ENCODE results near the gene KLHL42. TPM values are rescaled to one million over a fixed set of nuclear protein-coding genes. Genes with fewer than 3 reads are reported as not detected.
A peak's percentile ranks its signal among the peaks of the same experiment; 100 is the strongest.
"Not testable (repeated sequence)": the region's sequence is repeated elsewhere in the genome, so short reads cannot be mapped to it uniquely, and the experiment has no call there.

Gene KLHL42
- total RNA-seq, 1 donor from 2014 or later: 25.0 TPM

GRCh38 chr12:27844366-27845090 lies 64.5 kb downstream of the KLHL42 start:
- no peak for TF ChIP-seq CTCF (IDR thresholded peaks at IDR 0.05)
- DNase-seq: no peak
- Histone ChIP-seq H3K27ac (no peak overlapping the region), H3K36me3 (no peaks in the 10 kb centered on the region), H3K4me3 (no peak overlapping the region), H3K9me3 (no peaks in the 10 kb centered on the region), H3K27me3 (no peaks in the 10 kb centered on the region), H3K4me1 (peaks cover 2% of the 10 kb centered on the region)
- intact Hi-C loops (cut with DNase I): no loop called here
- peak; percentile 42 for ATAC-seq

DNA sequence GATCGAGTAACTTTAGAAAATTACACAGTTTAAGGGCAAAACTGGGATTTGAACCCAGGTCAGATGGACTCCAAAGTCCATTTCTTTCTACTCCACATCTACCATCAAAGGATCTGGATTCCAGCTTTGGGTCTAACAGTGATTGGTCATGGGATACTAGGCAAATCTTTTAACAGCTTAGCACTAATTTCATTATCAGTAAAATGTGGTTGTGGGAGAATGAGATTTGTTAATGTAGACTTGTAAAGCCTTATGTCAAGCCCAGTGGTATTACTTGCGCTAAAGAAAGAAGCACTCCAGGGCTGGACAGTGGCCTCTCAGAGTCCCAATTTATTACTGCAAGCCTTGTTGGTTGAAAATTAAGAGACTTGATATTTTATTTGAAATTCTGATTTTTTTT lies 65.2 kb downstream of the KLHL42 start:
- no peaks in the 10 kb centered on the region for H3K9me3 ChIP-seq
- ATAC-seq: no peak
- H3K4me1 ChIP-seq: peaks cover 2% of the 10 kb centered on the region
- intact Hi-C loops (cut with DNase I): no loop called here
- no peak for TF ChIP-seq CTCF (IDR thresholded peaks at IDR 0.05)
- H3K36me3 ChIP-seq: no peaks in the 10 kb centered on the region
- no peak for DNase-seq
- H3K4me3 ChIP-seq: no peak overlapping the region
- H3K27me3 ChIP-seq: no peaks in the 10 kb centered on the region
- no peak overlapping the region for H3K27ac ChIP-seq

- ATAC-seq; DNase-seq; H3K4me1 ChIP-seq; H3K9me3 ChIP-seq; H3K27me3 ChIP-seq; H3K27ac ChIP-seq; intact Hi-C loops (cut with DNase I); H3K4me3 ChIP-seq; H3K36me3 ChIP-seq: not testable (repeated sequence)
Measured at GRCh38 chr12:27845706-27846105, 65.7 kb downstream of the KLHL42 start.

DNA sequence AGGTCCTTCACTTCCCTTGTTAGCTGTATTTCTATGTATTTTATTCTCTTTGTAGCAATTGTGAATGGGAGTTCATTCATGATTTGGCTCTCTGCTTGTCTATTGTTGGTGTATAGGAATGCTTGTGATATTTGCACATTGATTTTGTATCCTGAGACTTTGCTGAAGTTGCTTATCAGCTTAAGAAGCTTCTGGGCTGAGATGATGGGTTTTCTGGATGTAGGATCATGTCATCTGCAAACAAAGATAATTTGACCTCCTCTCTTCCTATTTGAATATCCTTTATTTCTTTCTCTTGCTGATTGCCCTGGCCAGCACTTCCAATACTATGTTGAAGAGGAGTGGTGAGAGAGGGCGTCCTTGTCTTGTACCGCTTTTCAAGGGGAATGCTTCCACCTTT lies 67.3 kb downstream of the KLHL42 start:
- H3K9me3 ChIP-seq; intact Hi-C loops (cut with DNase I); ATAC-seq; H3K27me3 ChIP-seq; H3K4me1 ChIP-seq; H3K4me3 ChIP-seq; H3K27ac ChIP-seq; H3K36me3 ChIP-seq; DNase-seq: not testable (repeated sequence)

DNA sequence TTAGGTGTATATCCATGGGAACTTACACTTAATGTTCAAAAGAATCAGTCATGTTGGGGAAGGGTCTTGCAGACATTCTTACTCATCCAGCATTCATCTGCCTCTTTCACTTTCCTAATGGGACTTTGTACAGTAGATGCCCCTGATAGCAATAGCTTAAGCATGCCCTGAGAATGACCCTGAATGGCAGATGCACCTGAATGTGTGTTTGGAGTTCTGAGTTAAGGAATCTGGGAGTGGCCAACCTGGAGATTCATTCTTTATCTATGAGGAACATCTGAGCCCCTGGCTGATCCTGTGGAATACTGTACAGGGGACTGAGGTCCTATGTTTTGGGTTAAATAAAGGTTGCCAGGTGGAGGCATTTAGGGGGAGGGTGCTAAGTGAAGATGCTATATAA lies 71.3 kb downstream of the KLHL42 start:
- TF ChIP-seq CTCF (IDR thresholded peaks at IDR 0.05): no peak
- no peak overlapping the region for H3K4me3 ChIP-seq
- H3K9me3 ChIP-seq: no peaks in the 10 kb centered on the region
- no peaks in the 10 kb centered on the region for H3K4me1 ChIP-seq
- intact Hi-C loops (cut with DNase I): no loop called here
- no peaks in the 10 kb centered on the region for H3K27me3 ChIP-seq
- no peaks in the 10 kb centered on the region for H3K36me3 ChIP-seq
- DNase-seq (no peak), ATAC-seq (no peak)
- H3K27ac ChIP-seq: no peak overlapping the region

DNA sequence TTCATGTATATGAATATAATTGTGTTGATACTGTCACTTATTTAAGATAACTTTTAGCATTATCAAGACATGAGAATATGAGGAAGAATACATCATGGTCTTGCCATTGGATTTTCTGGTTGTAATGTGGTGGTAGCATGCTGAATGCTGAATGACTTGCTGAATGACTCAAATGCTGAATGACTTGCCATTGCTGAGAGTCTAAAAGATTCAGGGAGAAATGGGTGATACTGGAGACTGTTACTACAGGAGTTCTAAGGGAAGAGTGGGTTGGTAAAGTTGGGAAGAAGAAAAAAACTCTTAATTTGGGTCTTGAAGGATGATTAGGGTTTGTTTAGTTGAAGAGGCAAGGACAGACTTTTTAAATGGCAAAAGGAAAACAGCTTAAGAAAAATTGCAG lies 72.1 kb downstream of the KLHL42 start:
- DNase-seq (no peak), ATAC-seq (no peak)
- no peak for TF ChIP-seq CTCF (IDR thresholded peaks at IDR 0.05)
- Histone ChIP-seq H3K36me3 (no peaks in the 10 kb centered on the region), H3K9me3 (no peaks in the 10 kb centered on the region), H3K27ac (no peak overlapping the region), H3K27me3 (no peaks in the 10 kb centered on the region), H3K4me3 (no peak overlapping the region), H3K4me1 (no peaks in the 10 kb centered on the region)
- intact Hi-C loops (cut with DNase I): no loop called here

Other genes starting within 250 kb of the KLHL42 start
- 4.5 TPM for gene REP15, start 83.8 kb upstream of the KLHL42 start, total RNA-seq
- gene MRPS35, start 69.4 kb upstream of the KLHL42 start, total RNA-seq: 31.3 TPM
- gene MANSC4, start within 50 bp of the KLHL42 start, total RNA-seq: not detected
- gene PTHLH, start 192.5 kb downstream of the KLHL42 start, total RNA-seq: 1.9 TPM